HCT116 (cell line): ENCODE results near the gene MYH10. TPM values are rescaled to one million over a fixed set of nuclear protein-coding genes. Genes with fewer than 3 reads are reported as not detected.

Experiments used
- ATAC-seq: fragments of 200-7000 bp; cut with Tn5 transposase; 2 replicates; pipeline ENCODE4 v1.9.1; 2020; ENCODE audit warnings: mild to moderate bottlenecking, moderate library complexity
- BruUV-seq: library from RNA; stranded (reverse); fragments of 400-500 nt; replicated peaks from 2 replicates; lab custom pipeline; 2021; lab: Mats Ljungman, UMichigan
- CTCF ChIA-PET: fragments of 300-600 bp; sonication (Branson Sonifier 250); formaldehyde crosslinking; loops from one replicate; lab custom pipeline; 2021; ENCODE audit warnings: antibody characterized with exemption; lab: Charles Lee
- POLR2A ChIA-PET: fragments of 300-600, 350-600 bp; sonication (Branson Sonifier 250); formaldehyde crosslinking; loops from one replicate; lab custom pipeline; 2021; ENCODE audit warnings: antibody characterized with exemption; lab: Charles Lee
- RAD21 ChIA-PET, 2 experiments: fragments of 300-600 bp; sonication (Branson Sonifier 250); formaldehyde crosslinking; loops; one replicate each; lab custom pipeline; 2023; ENCODE audit warnings: low total read pairs in 2 of 2; ENCODE audit not compliant: uncharacterized antibody in 2 of 2, unreplicated experiment in 2 of 2, low non-redundant PET in 1 of 2; lab: Charles Lee
- DNase-seq: peaks from one replicate; pipeline ENCODE4 v3.0.0-alpha.2; 2010; ENCODE audit warnings: low read depth, low spot score
- H2AFZ ChIP-seq: fragments of 200-600 bp; shearing (Covaris generic), sonication (generic); 2 replicates; pipeline ENCODE4 v1.6.1; 2017; ENCODE audit warnings: low read depth, mixed run types, mixed read lengths, antibody characterized with exemption, low read length; ENCODE audit not compliant: poor library complexity, severe bottlenecking
- H3K27ac ChIP-seq: 2 replicates; pipeline ENCODE4 v1.5.1; 2012; ENCODE audit warnings: low read depth, low read length
- H3K27me3 ChIP-seq: fragments of 200-600 bp; sonication (generic); 2 replicates; pipeline ENCODE4 v1.6.1; 2016; ENCODE audit warnings: mixed run types, low read length, mixed read lengths; ENCODE audit not compliant: insufficient read depth
- H3K36me3 ChIP-seq, 2 experiments: fragments of 200-500 bp in 1 of 2; fragments of 200-600 bp in 1 of 2; sonication (Bioruptor generic) in 1 of 2; sonication (generic) in 1 of 2; 2 replicates each; pipeline versions ENCODE4 v1.5.1 to v1.6.1; 2014 to 2016; ENCODE audit warnings: low read length in 2 of 2, inconsistent platforms in 1 of 2, mixed read lengths in 1 of 2, mixed run types in 1 of 2; ENCODE audit not compliant: insufficient read depth in 2 of 2, control insufficient read depth in 1 of 2
- H3K4me1 ChIP-seq, 2 experiments: fragments of 200-600 bp in 1 of 2; sonication (generic) in 1 of 2; 2 replicates each; pipeline versions ENCODE4 v1.5.1 to v1.6.1; 2012 to 2017; ENCODE audit warnings: low read length in 2 of 2, inconsistent platforms in 1 of 2, mild to moderate bottlenecking in 1 of 2, mixed read lengths in 1 of 2, mixed run types in 1 of 2, moderate library complexity in 1 of 2; ENCODE audit not compliant: insufficient read depth in 2 of 2, control insufficient read depth in 1 of 2
- H3K4me2 ChIP-seq: fragments of 200-600 bp; sonication (generic); 2 replicates; pipeline ENCODE4 v1.6.1; 2017; ENCODE audit warnings: mixed run types, low read length, mixed read lengths
- H3K4me3 ChIP-seq, 2 experiments: fragments of 200-600 bp in 1 of 2; sonication (generic) in 1 of 2; replicated peaks in 1 of 2; 2 replicates each; pipeline ENCODE4 v1.5.1; 2011 to 2016; ENCODE audit warnings: low read length in 2 of 2, control low read depth in 1 of 2, low read depth in 1 of 2, mild to moderate bottlenecking in 1 of 2, mixed read lengths in 1 of 2, mixed run types in 1 of 2
- H3K79me2 ChIP-seq: fragments of 200-600 bp; sonication (generic); 2 replicates; pipeline ENCODE4 v1.6.1; 2017; ENCODE audit warnings: mild to moderate bottlenecking, mixed run types, low read length, moderate library complexity, mixed read lengths; ENCODE audit not compliant: insufficient read depth
- H3K9ac ChIP-seq: fragments of 200-600 bp; sonication (generic); 2 replicates; pipeline ENCODE4 v1.6.1; 2016; ENCODE audit warnings: low read length, mixed read lengths
- H3K9me2 ChIP-seq: fragments of 200-600 bp; sonication (generic), shearing (Covaris generic); 2 replicates; pipeline ENCODE4 v1.6.1; 2017; ENCODE audit warnings: mixed run types, mild to moderate bottlenecking, moderate library complexity; ENCODE audit not compliant: insufficient read depth
- H3K9me3 ChIP-seq, 2 experiments: fragments of 200-500 bp in 1 of 2; fragments of 200-600 bp in 1 of 2; sonication (Bioruptor generic) in 1 of 2; sonication (generic) in 1 of 2; 2 replicates each; pipeline ENCODE4 v1.6.1; 2014 to 2017; ENCODE audit warnings: low read length in 2 of 2, mixed read lengths in 2 of 2, inconsistent platforms in 1 of 2, low read depth in 1 of 2, mild to moderate bottlenecking in 1 of 2, mixed run types in 1 of 2, moderate library complexity in 1 of 2; ENCODE audit not compliant: control insufficient read depth in 1 of 2, insufficient read depth in 1 of 2
- H4K20me1 ChIP-seq: fragments of 200-600 bp; sonication (generic), shearing (Covaris generic); 2 replicates; pipeline ENCODE4 v1.6.1; 2017; ENCODE audit warnings: mixed run types, mild to moderate bottlenecking, moderate library complexity; ENCODE audit not compliant: insufficient read depth
- CBX3 ChIP-seq: IDR thresholded peaks from 2 replicates; pipeline ENCODE4 v1.6.1; 2012; ENCODE audit warnings: low read depth
- CEBPB ChIP-seq: IDR thresholded peaks from 2 replicates; pipeline ENCODE4 v1.6.1; 2012; ENCODE audit warnings: low read depth
- CTCF ChIP-seq, 3 experiments: fragments of 200-600 bp in 1 of 3; sonication (generic) in 1 of 3; IDR thresholded peaks in 2 of 3; conservative IDR thresholded peaks in 1 of 3; 2 replicates each; pipeline ENCODE4 v1.5.1; 2012 to 2017; ENCODE audit warnings: low read depth in 2 of 3, low read length in 2 of 3, antibody characterized with exemption in 1 of 3, borderline replicate concordance in 1 of 3, control low read depth in 1 of 3, mild to moderate bottlenecking in 1 of 3, mixed read lengths in 1 of 3, mixed run types in 1 of 3, moderate library complexity in 1 of 3; ENCODE audit not compliant: insufficient read depth in 1 of 3
- EGR1 ChIP-seq: IDR thresholded peaks from 2 replicates; pipeline ENCODE4 v1.6.1; 2012; ENCODE audit warnings: low read depth
- ELF1 ChIP-seq: IDR thresholded peaks from 2 replicates; pipeline ENCODE4 v1.6.1; 2012; ENCODE audit warnings: low read depth, borderline replicate concordance
- EZH2phosphoT487 ChIP-seq: fragments of 200-600 bp; IDR thresholded peaks from 2 replicates; pipeline ENCODE4 v1.6.1; 2018; ENCODE audit warnings: antibody characterized with exemption, borderline replicate concordance
- FOSL1 ChIP-seq: IDR thresholded peaks from 2 replicates; pipeline ENCODE4 v1.6.1; 2012; ENCODE audit warnings: low read depth
- JUND ChIP-seq: IDR thresholded peaks from 2 replicates; pipeline ENCODE4 v1.6.1; 2012
- MAX ChIP-seq: IDR thresholded peaks from 2 replicates; pipeline ENCODE4 v1.6.1; 2012
- RAD21 ChIP-seq: IDR thresholded peaks from 2 replicates; pipeline ENCODE4 v1.6.1; 2012; ENCODE audit warnings: low read depth, mild to moderate bottlenecking
- REST ChIP-seq: IDR thresholded peaks from 2 replicates; pipeline ENCODE4 v1.6.1; 2012; ENCODE audit warnings: low read depth
- SIN3A ChIP-seq: IDR thresholded peaks from 2 replicates; pipeline ENCODE4 v1.6.1; 2012; ENCODE audit warnings: low read depth
- SP1 ChIP-seq: IDR thresholded peaks from 2 replicates; pipeline ENCODE4 v1.6.1; 2012; ENCODE audit warnings: low read depth
- SRF ChIP-seq: IDR thresholded peaks from 2 replicates; pipeline ENCODE4 v1.6.1; 2012; ENCODE audit warnings: low read depth
- YY1 ChIP-seq: IDR thresholded peaks from 2 replicates; pipeline ENCODE4 v1.6.1; 2011; ENCODE audit warnings: low read length, low read depth, moderate library complexity, mild to moderate bottlenecking; ENCODE audit not compliant: insufficient replicate concordance; ENCODE audit errors: extremely low read depth
- ZFX ChIP-seq: fragments of 450-650 bp; IDR thresholded peaks from 2 replicates; pipeline ENCODE4 v1.6.1; 2017
- intact Hi-C: fragments of 100-400 bp; cut with micrococcal nuclease; formaldehyde crosslinking; loops from 2 replicates; pipeline ENCODE4 v1.10.0; 2022
- total RNA-seq: library from RNA; stranded (reverse); gene quantifications from one replicate; pipeline ENCODE4 v1.2.1, GENCODE V29; 2021; ENCODE audit not compliant: unreplicated experiment

The MYH10 gene
- total RNA-seq, 1 experiment from 2014 or later, result 39.2 TPM

- no peaks in the 10 kb centered on the region for H3K79me2 ChIP-seq
- no peak overlapping the region for H3K4me3 ChIP-seq
- no TSS peak for BruUV-seq
- DNase-seq (no peak), ATAC-seq (no peak)
- no peaks in the 10 kb centered on the region for H3K9me2 ChIP-seq
- no peak overlapping the region for H3K9ac ChIP-seq
- no peak overlapping the region for H3K4me2 ChIP-seq
- intact Hi-C loops, result no loop called here
- CTCF ChIA-PET, result no interaction called here
- no peaks in the 10 kb centered on the region for H3K4me1 ChIP-seq
- TF ChIP-seq RAD21 (no peak), FOSL1 (no peak), ZFX (no peak), MAX (no peak), SRF (no peak), CTCF (IDR thresholded peaks at IDR 0.05 in 2 of 3, conservative IDR thresholded peaks at IDR 0.05 in 1 of 3; ENCODE audit: borderline replicate concordance in 1 of 3, insufficient read depth in 1 of 3, low read depth in 2 of 3, low read length in 2 of 3) (no peak), ELF1 (no peak), SIN3A (no peak), SP1 (no peak), EZH2phosphoT487 (no peak), REST (no peak), YY1 (no peak), CEBPB (no peak), EGR1 (no peak), CBX3 (no peak), JUND (no peak)
- TF ChIP-seq, all 23 proteins: peak for 0
- RAD21 ChIA-PET, result no interaction called here
- H3K27ac ChIP-seq, result no peak overlapping the region
- no peak overlapping the region for H2AFZ ChIP-seq
- H3K27me3 ChIP-seq, result no peaks in the 10 kb centered on the region
- POLR2A ChIA-PET, result no interaction called here
- no peaks in the 10 kb centered on the region for H3K9me3 ChIP-seq
- peaks cover 4 to 21% of the 10 kb centered on the region in 2 experiments; a peak in 2 of 4 replicates for H3K36me3 ChIP-seq
- no peaks in the 10 kb centered on the region for H4K20me1 ChIP-seq
Observed at GRCh38 chr17:8506145-8506544, 124.4 kb downstream of the MYH10 start.
